HepG2 (cell line): ENCODE results near the gene TCTA. TPM values are rescaled to one million over a fixed set of nuclear protein-coding genes. Genes with fewer than 3 reads are reported as not detected.
A peak's percentile ranks its signal among the peaks of the same experiment; 100 is the strongest.

Experiments
- ELF4 ChIP-seq: sonication (generic); formaldehyde crosslinking; IDR thresholded peaks from 2 replicates; pipeline ENCODE4 v1.5.0; 2020; ENCODE audit warnings: missing genetic modification reagents, mild to moderate bottlenecking, moderate library complexity, borderline replicate concordance
- EZH2 ChIP-seq: conservative IDR thresholded peaks from 2 replicates; pipeline ENCODE4 v1.6.1; 2012; ENCODE audit warnings: mild to moderate bottlenecking, low read depth, low read length, moderate library complexity
- GPN1 ChIP-seq: sonication (generic); formaldehyde crosslinking; IDR thresholded peaks from 2 replicates; pipeline ENCODE4 v1.5.1; 2020; ENCODE audit warnings: missing genetic modification reagents, borderline replicate concordance
- HMGXB4 ChIP-seq, 2 experiments: sonication (generic) in 1 of 2; formaldehyde crosslinking in 1 of 2; IDR thresholded peaks; 2 replicates each; pipeline versions ENCODE4 v1.4.0 to v1.6.1; 2018 to 2020; ENCODE audit warnings: missing genetic modification reagents in 2 of 2, borderline replicate concordance in 1 of 2, low read depth in 1 of 2, mild to moderate bottlenecking in 1 of 2, missing biosample characterization in 1 of 2
- JDP2 ChIP-seq: sonication (generic); formaldehyde crosslinking; IDR thresholded peaks from 2 replicates; pipeline ENCODE4 v1.8.1; 2022; ENCODE audit warnings: missing genetic modification reagents, borderline replicate concordance
- RFXAP ChIP-seq: sonication (generic); formaldehyde crosslinking; IDR thresholded peaks from 2 replicates; pipeline ENCODE4 v1.4.0; 2020; ENCODE audit warnings: missing genetic modification reagents, borderline replicate concordance
- STAT6 ChIP-seq: sonication (generic); formaldehyde crosslinking; IDR thresholded peaks from 2 replicates; pipeline ENCODE4 v1.4.0; 2020; ENCODE audit warnings: missing genetic modification reagents, mild to moderate bottlenecking, borderline replicate concordance
- ZNF34 ChIP-seq: sonication (generic); formaldehyde crosslinking; IDR thresholded peaks from 2 replicates; pipeline ENCODE4 v1.4.0; 2020; ENCODE audit warnings: mild to moderate bottlenecking, missing genetic modification reagents, borderline replicate concordance
- ZSCAN31 ChIP-seq: sonication (generic); formaldehyde crosslinking; IDR thresholded peaks from 2 replicates; pipeline ENCODE4 v1.5.0; 2020; ENCODE audit warnings: low read depth, mild to moderate bottlenecking, missing genetic modification reagents
- ZZZ3 ChIP-seq: sonication (generic); formaldehyde crosslinking; IDR thresholded peaks from 2 replicates; pipeline ENCODE4 v1.4.0; 2020; ENCODE audit warnings: missing genetic modification reagents, mild to moderate bottlenecking, borderline replicate concordance
- polyA plus RNA-seq, 8 experiments: library from polyadenylated mRNA; depleted of rRNA in 3 of 8; stranded (reverse) in 7 of 8; unstranded in 1 of 8; fragments of >200 nt; fragmentation: Illumina TruSeq in 4 of 8; extraction: Trizol in 4 of 8; gene quantifications; 2 replicates each; pipeline versions ENCODE4 v1.2.1 to v1.2.3, GENCODE V29; 2011 to 2016; ENCODE audit warnings: low read depth in 4 of 8, missing spikeins in 1 of 8, mixed read lengths in 1 of 8; ENCODE audit not compliant: insufficient read depth in 1 of 8
- total RNA-seq, 5 experiments: library from RNA; depleted of rRNA; stranded (reverse); fragments of >200 nt; fragmentation: Illumina TruSeq; extraction: Trizol; gene quantifications; 2 replicates each; pipeline ENCODE4 v1.2.3, GENCODE V29; 2016; ENCODE audit warnings: low read depth in 1 of 5
- TF ChIP-seq, protein P1 (sequence below): sonication (generic); formaldehyde crosslinking; IDR thresholded peaks from 2 replicates; pipeline ENCODE4 v1.5.0; 2020; ENCODE audit warnings: mild to moderate bottlenecking, missing genetic modification reagents
- TF ChIP-seq, protein P2 (sequence below): sonication (generic); formaldehyde crosslinking; IDR thresholded peaks from 2 replicates; pipeline ENCODE4 v1.4.0; 2020; ENCODE audit warnings: mild to moderate bottlenecking, low read depth, missing genetic modification reagents
- TF ChIP-seq, protein P3 (sequence below), 2 experiments: sonication (generic) in 1 of 2; formaldehyde crosslinking in 1 of 2; IDR thresholded peaks; 2 replicates each; pipeline versions ENCODE4 v1.5.1 to v1.6.1; 2011 to 2020; ENCODE audit warnings: borderline replicate concordance in 1 of 2, low read depth in 1 of 2, low read length in 1 of 2, mild to moderate bottlenecking in 1 of 2, missing genetic modification reagents in 1 of 2, moderate library complexity in 1 of 2
- TF ChIP-seq, protein P4 (sequence below): sonication (generic); formaldehyde crosslinking; conservative IDR thresholded peaks from 2 replicates; pipeline ENCODE4 v1.4.0; 2020; ENCODE audit warnings: missing genetic modification reagents

The TCTA gene
- total and polyA plus RNA-seq, 2 of the 13 experiments (the other 11 are each of a cell fraction or from before 2014, with no cell fraction given) = 8.3 to 13.2 TPM

DNA sequence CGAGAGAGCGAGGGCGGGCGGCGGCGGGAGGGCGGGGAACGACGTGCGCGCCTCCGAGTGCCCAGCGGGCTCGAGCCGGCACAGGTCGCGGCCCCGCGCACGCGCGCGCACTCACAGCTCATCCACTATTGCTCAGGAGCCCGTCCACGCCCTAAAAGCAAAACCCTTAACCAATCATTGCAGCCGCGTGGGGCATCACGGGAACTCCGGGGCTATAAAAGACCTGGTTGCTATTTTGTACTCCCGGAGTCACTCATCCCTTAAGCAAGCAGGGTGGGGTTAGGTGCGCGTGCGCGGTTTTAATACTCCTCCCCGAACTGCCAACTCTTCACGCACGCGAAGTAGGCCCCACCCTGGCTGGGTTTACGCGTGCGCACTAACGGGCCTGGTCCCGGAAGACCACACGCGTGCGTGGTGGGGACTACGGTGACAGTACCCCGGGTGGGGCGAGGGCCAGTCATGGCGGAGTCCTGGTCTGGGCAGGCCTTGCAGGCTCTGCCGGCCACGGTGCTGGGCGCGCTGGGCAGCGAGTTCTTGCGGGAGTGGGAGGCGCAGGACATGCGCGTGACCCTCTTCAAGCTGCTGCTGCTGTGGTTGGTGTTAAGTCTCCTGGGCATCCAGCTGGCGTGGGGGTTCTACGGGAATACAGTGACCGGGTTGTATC is at the start of gene TCTA, which contains the start of gene RHOA (continued):
- TF ChIP-seq, protein P1, sequence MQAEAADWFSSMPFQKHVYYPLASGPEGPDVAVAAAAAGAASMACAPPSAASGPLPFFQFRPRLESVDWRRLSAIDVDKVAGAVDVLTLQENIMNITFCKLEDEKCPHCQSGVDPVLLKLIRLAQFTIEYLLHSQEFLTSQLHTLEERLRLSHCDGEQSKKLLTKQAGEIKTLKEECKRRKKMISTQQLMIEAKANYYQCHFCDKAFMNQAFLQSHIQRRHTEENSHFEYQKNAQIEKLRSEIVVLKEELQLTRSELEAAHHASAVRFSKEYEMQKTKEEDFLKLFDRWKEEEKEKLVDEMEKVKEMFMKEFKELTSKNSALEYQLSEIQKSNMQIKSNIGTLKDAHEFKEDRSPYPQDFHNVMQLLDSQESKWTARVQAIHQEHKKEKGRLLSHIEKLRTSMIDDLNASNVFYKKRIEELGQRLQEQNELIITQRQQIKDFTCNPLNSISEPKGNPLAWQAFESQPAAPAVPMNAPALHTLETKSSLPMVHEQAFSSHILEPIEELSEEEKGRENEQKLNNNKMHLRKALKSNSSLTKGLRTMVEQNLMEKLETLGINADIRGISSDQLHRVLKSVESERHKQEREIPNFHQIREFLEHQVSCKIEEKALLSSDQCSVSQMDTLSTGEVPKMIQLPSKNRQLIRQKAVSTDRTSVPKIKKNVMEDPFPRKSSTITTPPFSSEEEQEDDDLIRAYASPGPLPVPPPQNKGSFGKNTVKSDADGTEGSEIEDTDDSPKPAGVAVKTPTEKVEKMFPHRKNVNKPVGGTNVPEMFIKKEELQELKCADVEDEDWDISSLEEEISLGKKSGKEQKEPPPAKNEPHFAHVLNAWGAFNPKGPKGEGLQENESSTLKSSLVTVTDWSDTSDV (CRISPR knock-in tag) = no peak; the same call in 1 of the 2 replicates
- TF ChIP-seq EZH2 (no peak), STAT6 (CRISPR knock-in tag) (no peak), GPN1 (no peak), ZZZ3 (CRISPR knock-in tag) (no peak; the same call in 1 of the 2 replicates), ELF4 (CRISPR knock-in tag) (no peak), RFXAP (CRISPR knock-in tag) (peak; percentile 65; the same call in 1 of the 2 replicates), HMGXB4 (CRISPR knock-in tag; IDR thresholded peaks at IDR 0.05; ENCODE audit: borderline replicate concordance in 1 of 2, low read depth in 1 of 2) (peak; percentile 42 to 54; a peak in 2 of 4 replicates), ZSCAN31 (CRISPR knock-in tag) (peak; percentile 91), ZNF34 (CRISPR knock-in tag) (no peak), JDP2 (CRISPR knock-in tag) (no peak)
- TF ChIP-seq, protein P2, sequence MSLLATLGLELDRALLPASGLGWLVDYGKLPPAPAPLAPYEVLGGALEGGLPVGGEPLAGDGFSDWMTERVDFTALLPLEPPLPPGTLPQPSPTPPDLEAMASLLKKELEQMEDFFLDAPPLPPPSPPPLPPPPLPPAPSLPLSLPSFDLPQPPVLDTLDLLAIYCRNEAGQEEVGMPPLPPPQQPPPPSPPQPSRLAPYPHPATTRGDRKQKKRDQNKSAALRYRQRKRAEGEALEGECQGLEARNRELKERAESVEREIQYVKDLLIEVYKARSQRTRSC (CRISPR knock-in tag) = no peak
- TF ChIP-seq, protein P3, sequence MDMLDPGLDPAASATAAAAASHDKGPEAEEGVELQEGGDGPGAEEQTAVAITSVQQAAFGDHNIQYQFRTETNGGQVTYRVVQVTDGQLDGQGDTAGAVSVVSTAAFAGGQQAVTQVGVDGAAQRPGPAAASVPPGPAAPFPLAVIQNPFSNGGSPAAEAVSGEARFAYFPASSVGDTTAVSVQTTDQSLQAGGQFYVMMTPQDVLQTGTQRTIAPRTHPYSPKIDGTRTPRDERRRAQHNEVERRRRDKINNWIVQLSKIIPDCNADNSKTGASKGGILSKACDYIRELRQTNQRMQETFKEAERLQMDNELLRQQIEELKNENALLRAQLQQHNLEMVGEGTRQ (IDR thresholded peaks at IDR 0.05; ENCODE audit: low read depth, low read length) = no peak
- TF ChIP-seq, protein P3 (CRISPR knock-in tag; IDR thresholded peaks at IDR 0.05; ENCODE audit: borderline replicate concordance) = no peak; the same call in 1 of the 2 replicates
- TF ChIP-seq, protein P4, sequence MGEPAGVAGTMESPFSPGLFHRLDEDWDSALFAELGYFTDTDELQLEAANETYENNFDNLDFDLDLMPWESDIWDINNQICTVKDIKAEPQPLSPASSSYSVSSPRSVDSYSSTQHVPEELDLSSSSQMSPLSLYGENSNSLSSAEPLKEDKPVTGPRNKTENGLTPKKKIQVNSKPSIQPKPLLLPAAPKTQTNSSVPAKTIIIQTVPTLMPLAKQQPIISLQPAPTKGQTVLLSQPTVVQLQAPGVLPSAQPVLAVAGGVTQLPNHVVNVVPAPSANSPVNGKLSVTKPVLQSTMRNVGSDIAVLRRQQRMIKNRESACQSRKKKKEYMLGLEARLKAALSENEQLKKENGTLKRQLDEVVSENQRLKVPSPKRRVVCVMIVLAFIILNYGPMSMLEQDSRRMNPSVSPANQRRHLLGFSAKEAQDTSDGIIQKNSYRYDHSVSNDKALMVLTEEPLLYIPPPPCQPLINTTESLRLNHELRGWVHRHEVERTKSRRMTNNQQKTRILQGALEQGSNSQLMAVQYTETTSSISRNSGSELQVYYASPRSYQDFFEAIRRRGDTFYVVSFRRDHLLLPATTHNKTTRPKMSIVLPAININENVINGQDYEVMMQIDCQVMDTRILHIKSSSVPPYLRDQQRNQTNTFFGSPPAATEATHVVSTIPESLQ = 0 out of 2 replicates have a peak, but pooled peaks have one; percentile 48
